H1 (cell line): ENCODE results near the gene FMNL1. TPM values are rescaled to one million over a fixed set of nuclear protein-coding genes. Genes with fewer than 3 reads are reported as not detected.

Experiments used
- ATF3 ChIP-seq: IDR thresholded peaks from 2 replicates; pipeline ENCODE4 v1.6.1; 2011; ENCODE audit warnings: low read depth, mild to moderate bottlenecking, low read length; ENCODE audit not compliant: insufficient read depth
- polyA plus RNA-seq, 7 experiments: library from polyadenylated mRNA; depleted of rRNA in 3 of 7; stranded (reverse) in 5 of 7; unstranded in 2 of 7; fragments of >200 nt in 5 of 7; fragments of 200-250 nt in 2 of 7; gene quantifications; 1 replicate in 5 of 7; 2 replicates in 1 of 7; 4 replicates in 1 of 7; pipeline versions ENCODE4 v1.2.1 to v1.2.3, GENCODE V29; 2011 to 2013; ENCODE audit warnings: missing spikeins in 2 of 7, mixed read lengths in 2 of 7
- total RNA-seq: library from RNA; stranded (reverse); fragmentation: NEBNext Ultra II Directional; extraction: Animal tissue kit (Norgen Biotek cat#: 25700); gene quantifications from 2 replicates; pipeline ENCODE4 v1.2.1, GENCODE V29; 2021

The FMNL1 gene
- total and polyA plus RNA-seq, 2 of the 8 experiments (the other 6 are each of a cell fraction or from before 2014, with no cell fraction given), result 2.5 to 8.6 TPM

GRCh38 chr17:45218895-45219661 is 2.6 kb upstream of the FMNL1 start (continued):
- TF ChIP-seq ATF3, result no peak
